SK-MEL-5 (cell line): Measurements from ENCODE around the gene C5AR2. TPM values are rescaled to one million over a fixed set of nuclear protein-coding genes. Genes with fewer than 3 reads are reported as not detected.
"Not testable (repeated sequence)": the region's sequence is repeated elsewhere in the genome, so short reads cannot be mapped to it uniquely, and the experiment has no call there.

ENCODE experiments used
- DNase-seq: peaks from one replicate; pipeline ENCODE4 v3.0.0-alpha.2; 2016; ENCODE audit warnings: low read depth, low spot score
- in situ Hi-C: cut with HindIII; loops from 2 replicates; pipeline ENCODE4 v1.10.0; 2016; ENCODE audit warnings: low sequenced_read_pairs, high pct_unique_total_duplicates, low pct_unique_long_range_greater_than_20kb
- total RNA-seq: library from RNA; depleted of rRNA; stranded (reverse); fragments of >200 nt; shearing (Covaris generic); gene quantifications from 2 replicates; pipeline ENCODE4 v1.2.3, GENCODE V29; 2014

The C5AR2 gene
- total RNA-seq, 1 experiment from 2014 or later = not detected

- in situ Hi-C loops = no loop called here
- DNase-seq = peak; percentile 98
Measured at GRCh38 chr19:47348819-47349795, 17.1 kb downstream of the C5AR2 start, which contains the start of gene DHX34. Gene DHX34, plus strand, starts transcription at chr19:47349315. Its CDS starts 3,716 bp downstream, at chr19:47353031.

- no peak for DNase-seq
- in situ Hi-C loops = no loop called here
Measured at GRCh38 chr19:47350630-47351029, 18.7 kb downstream of the C5AR2 start.

DNA sequence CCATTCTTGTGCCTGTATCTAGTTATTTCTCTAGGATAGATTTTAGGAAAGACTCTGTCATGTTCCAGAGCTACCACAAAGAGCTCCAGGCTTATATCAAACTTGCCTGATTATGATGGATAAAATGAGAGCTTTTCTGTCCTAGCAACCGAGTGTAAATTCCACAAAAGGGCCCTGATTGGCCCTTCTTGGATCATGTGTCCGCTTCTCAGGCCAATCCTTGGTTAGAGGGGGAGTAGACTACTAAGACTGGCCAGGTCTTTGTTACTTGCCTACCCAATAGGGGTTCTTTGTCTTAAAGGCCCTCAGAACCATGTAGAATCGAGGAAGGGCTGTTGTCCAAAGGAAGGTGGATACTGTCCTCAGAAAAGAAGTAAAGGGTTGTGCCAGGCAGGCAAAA, 19.6 kb downstream of the C5AR2 start:
- peak; percentile 87 for DNase-seq
- in situ Hi-C loops = no loop called here

DNA sequence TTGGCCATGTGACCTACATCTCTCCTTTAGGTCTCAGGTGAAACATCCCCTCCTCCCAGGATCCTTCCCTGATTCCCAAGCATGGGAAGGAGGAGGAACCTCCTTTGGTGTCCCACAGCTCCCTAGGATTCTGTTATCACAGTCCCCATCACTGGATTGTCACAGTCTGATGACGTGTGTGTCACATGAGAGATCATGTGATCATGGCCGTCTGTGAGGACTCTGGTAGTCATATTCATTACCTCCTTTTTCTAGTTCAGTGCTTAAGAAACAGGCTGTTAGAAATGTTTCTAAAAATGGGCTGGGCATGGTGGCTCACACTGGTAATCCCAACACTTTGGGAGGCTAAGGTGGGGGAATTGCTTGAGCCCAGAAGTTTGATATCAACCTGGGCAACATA, 20.1 kb downstream of the C5AR2 start:
- in situ Hi-C loops = no loop called here
- no peak for DNase-seq

GRCh38 chr19:47353307-47353712, 21.3 kb downstream of the C5AR2 start:
- DNase-seq = no peak
- in situ Hi-C loops = no loop called here

GRCh38 chr19:47356900-47357299, 24.9 kb downstream of the C5AR2 start:
- DNase-seq = no peak
- in situ Hi-C loops = no loop called here

GRCh38 chr19:47357788-47358680, 26.1 kb downstream of the C5AR2 start:
- no peak for DNase-seq
- in situ Hi-C loops = no loop called here

GRCh38 chr19:47358936-47359335, 27.0 kb downstream of the C5AR2 start:
- in situ Hi-C loops = no loop called here
- DNase-seq = no peak

- no peak for DNase-seq
- in situ Hi-C loops = no loop called here
Measured at GRCh38 chr19:47362321-47362720, 30.3 kb downstream of the C5AR2 start.

- DNase-seq = peak; percentile 75
- in situ Hi-C loops = no loop called here
Measured at GRCh38 chr19:47363758-47364531, 32.0 kb downstream of the C5AR2 start.

- in situ Hi-C loops, DNase-seq: not testable (repeated sequence)
Measured at GRCh38 chr19:47365455-47365854, 33.5 kb downstream of the C5AR2 start.

DNA sequence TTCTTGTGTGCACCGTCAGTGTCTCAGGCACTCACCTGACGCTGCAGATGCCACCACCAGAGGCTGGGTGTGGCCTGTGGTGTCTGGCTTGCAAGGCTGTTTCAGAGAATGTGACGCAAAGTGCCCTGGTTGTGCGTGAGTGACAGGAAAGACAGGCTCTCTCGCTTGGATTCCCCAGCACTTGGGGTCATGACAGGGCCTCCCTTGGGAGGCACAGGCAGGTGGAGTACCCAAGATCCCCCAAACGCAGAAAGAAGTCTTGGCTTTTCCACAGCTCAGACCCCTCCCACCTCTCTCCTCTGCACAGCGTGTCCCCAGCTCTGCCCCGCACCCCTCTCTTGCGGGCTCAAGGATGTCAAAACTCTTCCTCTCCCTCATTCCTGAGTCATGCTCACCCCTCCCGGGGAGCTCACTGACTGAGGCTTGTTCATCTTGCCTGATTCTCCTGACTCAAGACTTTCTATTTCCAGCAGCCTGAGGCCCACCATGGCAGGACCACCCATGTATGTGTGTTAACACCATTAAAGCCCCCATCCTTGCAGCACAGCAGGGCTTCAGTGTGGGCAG, 38.2 kb downstream of the C5AR2 start:
- no peak for DNase-seq
- in situ Hi-C loops = no loop called here

DNA sequence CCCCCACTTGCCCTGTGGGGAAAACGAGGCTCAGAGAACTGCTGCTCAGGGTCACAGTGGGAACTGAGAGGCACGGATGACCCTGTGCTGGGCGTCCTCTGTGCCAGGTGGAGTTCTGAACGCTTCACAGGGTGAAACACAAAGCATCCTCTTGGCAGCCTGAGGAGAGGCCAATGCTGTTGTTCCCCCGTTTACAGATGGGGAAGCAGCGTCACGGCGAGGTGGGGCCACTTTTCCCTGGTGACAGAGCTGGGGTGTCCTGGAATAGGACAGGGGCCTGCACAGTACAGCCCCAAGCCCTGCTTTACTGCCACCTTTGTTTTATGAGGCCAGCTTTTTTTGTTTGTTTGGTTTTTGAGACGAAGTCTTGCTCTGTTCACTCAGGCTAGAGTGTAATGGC, 39.3 kb downstream of the C5AR2 start:
- DNase-seq = no peak
- in situ Hi-C loops = no loop called here

DNA sequence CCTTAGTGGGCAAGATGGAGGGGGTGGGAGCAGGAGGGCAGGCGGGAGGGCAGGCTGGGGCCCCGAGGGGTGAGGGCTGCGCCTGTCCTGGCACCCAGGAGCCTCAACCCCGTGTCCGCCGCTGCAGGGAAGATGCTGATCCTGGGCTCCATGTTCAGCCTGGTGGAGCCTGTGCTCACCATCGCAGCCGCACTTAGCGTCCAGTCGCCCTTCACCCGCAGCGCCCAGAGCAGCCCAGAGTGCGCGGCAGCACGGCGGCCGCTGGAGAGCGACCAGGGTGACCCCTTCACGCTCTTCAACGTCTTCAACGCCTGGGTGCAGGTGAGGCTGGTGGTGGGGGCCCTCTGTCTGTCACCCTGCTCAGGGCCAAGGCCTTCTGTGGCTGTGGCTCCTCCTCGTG, 40.6 kb downstream of the C5AR2 start:
- no peak for DNase-seq
- in situ Hi-C loops = no loop called here

DNA sequence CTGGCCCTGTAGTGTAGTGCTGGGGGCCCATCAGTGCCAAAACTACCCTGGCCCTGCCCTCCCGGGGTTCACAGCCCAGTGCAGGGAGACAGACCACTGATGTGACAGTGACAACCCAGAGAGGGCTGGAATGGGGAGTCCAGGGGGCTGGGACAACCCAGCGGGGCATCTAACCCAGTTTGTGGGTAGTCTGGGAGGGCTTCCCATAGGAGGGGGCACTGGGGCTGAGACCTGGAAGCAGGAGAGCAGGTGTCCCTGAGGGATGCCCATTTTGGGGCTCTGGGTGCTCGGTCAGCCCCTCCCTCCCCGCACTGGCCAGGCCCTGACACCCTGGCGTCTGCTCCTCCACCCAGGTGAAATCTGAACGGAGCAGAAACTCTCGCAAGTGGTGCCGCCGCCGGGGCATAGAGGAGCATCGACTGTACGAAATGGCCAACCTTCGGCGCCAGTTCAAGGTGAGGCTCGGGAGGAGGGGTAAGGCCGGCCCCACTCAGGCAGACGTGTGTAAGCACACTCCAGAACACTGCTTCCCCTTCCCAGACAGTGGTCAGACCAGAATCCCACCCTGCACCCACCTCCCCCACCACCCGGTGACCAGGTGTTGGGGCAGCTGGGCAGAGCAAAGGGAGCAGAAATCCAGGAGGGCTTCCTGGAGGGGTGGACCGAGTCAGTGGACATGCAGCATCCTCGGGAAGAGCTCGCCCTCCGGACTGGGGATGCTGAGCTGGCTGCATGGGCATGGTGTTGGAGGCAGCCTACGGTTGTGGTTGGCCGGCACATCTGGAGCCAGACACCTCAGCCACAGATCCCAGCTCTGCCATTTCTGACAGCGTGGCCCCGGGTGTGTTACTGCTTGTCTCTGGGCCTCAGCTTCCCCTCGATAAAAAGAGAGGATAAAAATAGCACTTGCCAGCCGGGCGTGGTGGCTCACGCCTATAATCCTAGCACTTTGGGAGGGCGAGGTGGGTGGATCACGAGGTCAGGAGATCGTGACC, 41.6 kb downstream of the C5AR2 start:
- in situ Hi-C loops = no loop called here

More for the DNA sequence above, 41.6 kb downstream of the C5AR2 start:
- DNase-seq = no peak
